Prostate gland (tissue), 2 donors: ENCODE results near the gene PRR27. TPM values are rescaled to one million over a fixed set of nuclear protein-coding genes. Genes with fewer than 3 reads are reported as not detected.

Experiments
- total RNA-seq, 2 donors: library from RNA; depleted of rRNA; stranded (reverse); fragments of >200 nt; gene quantifications; one replicate each; pipeline ENCODE4 v1.1.0, GENCODE V29; 2016

The PRR27 gene
- total RNA-seq, 2 donors from 2014 or later = 0.23 TPM; not detected in 1

Other genes with a start within 250 kb of the PRR27 start
- 1 to 10 TPM in 1 of 2 donors, not detected in 1; 1.4 TPM for gene CSN1S1, start 223.2 kb upstream of the PRR27 start, total RNA-seq
- not detected for gene CSN2, start 188.5 kb upstream of the PRR27 start, total RNA-seq
- gene STATH, start 158.3 kb upstream of the PRR27 start, total RNA-seq = not detected
- not detected for gene HTN3, start 125.8 kb upstream of the PRR27 start, total RNA-seq
- not detected for gene HTN1, start 103.8 kb upstream of the PRR27 start, total RNA-seq
- 1 to 10 TPM in 1 of 2 donors, not detected in 1; 2.8 TPM for gene ODAM, start 41.5 kb downstream of the PRR27 start, total RNA-seq
- gene FDCSP, start 71.9 kb downstream of the PRR27 start, total RNA-seq = not detected
- not detected for gene CSN3, start 88.4 kb downstream of the PRR27 start, total RNA-seq
- gene CABS1, start 180.7 kb downstream of the PRR27 start, total RNA-seq = 1 to 10 TPM in 1 of 2 donors, not detected in 1; 2.4 TPM
- gene SMR3A, start 206.5 kb downstream of the PRR27 start, total RNA-seq = not detected
- gene SMR3B, start 228.9 kb downstream of the PRR27 start, total RNA-seq = not detected
- gene OPRPN, start 243.7 kb downstream of the PRR27 start, total RNA-seq = not detected